Tibial nerve (tissue), 4 donors: ENCODE data around the gene TSSK6.

Source experiments
- EP300 ChIP-seq, 2 donors: sonication (generic); formaldehyde crosslinking; IDR thresholded peaks; one replicate each; pipeline ENCODE4 v1.6.1; 2017; ENCODE audit warnings: antibody characterized with exemption in 2 of 2, mild to moderate bottlenecking in 1 of 2
- POLR2A ChIP-seq, 2 donors: fragments of 450-650 bp; IDR thresholded peaks; one replicate each; pipeline ENCODE4 v1.6.1; 2017; ENCODE audit warnings: antibody characterized with exemption in 2 of 2, mild to moderate bottlenecking in 2 of 2, moderate library complexity in 2 of 2
- TF ChIP-seq, protein P1 (sequence below), 5 experiments: fragments of 200-600 bp in 3 of 5; fragments of 450-650 bp in 2 of 5; sonication (generic) in 3 of 5; IDR thresholded peaks; one replicate each; pipeline ENCODE4 v1.5.1; 2016 to 2019; ENCODE audit warnings: antibody characterized with exemption in 5 of 5, mild to moderate bottlenecking in 3 of 5, moderate library complexity in 2 of 5

DNA sequence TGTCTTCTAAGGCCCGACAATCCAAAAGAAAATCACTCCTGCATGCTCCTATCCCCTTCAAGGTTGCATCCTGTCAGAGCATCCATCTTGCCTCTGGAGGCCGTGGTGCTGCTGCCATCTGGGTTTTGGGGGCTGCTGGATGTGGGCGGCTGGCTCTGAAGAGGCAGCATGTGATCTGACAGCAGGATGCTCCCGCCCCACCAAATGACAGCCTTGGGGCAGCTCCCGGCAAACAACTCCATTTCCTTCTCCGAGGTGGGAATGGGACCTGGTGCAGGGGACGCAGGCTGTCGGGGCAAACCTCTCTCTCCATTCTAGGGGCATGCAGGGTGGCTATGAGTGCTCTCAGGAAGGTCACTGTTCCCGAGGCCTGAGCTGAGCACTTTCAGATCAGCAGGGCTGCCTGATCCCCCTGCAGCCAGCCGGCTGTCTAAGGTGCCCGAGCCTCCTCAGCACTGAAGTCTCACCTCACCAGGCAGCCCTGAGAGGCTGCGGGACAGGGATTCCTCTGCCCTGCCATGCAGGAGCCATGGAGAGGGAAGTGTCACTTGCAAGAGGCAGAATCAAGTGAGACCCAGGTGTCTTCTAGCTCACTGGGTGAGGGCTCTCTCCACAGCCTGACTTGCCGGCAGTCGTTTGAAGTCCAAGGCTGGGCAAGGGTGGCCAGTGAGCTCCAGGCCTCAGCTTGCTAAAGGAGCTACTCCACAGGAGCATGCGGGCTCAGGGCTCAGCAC, 28.8 kb downstream of the TSSK6 start:
- TF ChIP-seq, protein P1, sequence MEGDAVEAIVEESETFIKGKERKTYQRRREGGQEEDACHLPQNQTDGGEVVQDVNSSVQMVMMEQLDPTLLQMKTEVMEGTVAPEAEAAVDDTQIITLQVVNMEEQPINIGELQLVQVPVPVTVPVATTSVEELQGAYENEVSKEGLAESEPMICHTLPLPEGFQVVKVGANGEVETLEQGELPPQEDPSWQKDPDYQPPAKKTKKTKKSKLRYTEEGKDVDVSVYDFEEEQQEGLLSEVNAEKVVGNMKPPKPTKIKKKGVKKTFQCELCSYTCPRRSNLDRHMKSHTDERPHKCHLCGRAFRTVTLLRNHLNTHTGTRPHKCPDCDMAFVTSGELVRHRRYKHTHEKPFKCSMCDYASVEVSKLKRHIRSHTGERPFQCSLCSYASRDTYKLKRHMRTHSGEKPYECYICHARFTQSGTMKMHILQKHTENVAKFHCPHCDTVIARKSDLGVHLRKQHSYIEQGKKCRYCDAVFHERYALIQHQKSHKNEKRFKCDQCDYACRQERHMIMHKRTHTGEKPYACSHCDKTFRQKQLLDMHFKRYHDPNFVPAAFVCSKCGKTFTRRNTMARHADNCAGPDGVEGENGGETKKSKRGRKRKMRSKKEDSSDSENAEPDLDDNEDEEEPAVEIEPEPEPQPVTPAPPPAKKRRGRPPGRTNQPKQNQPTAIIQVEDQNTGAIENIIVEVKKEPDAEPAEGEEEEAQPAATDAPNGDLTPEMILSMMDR (IDR thresholded peaks at IDR 0.05), result no peak
- no peak for TF ChIP-seq POLR2A (IDR thresholded peaks at IDR 0.05)
- no peak for TF ChIP-seq EP300 (IDR thresholded peaks at IDR 0.05)
